HL-60/S4 treated with phorbol 12-myristate 13-acetate at 8.2 ng/mL for 4 days and 3 days (cell line): ENCODE measurements around the gene IFIT1.
"Not testable (repeated sequence)": the region's sequence is repeated elsewhere in the genome, so short reads cannot be mapped to it uniquely, and the experiment has no call there.

Experiments
- in situ Hi-C: fragments of 300-500 bp; cut with MboI; formaldehyde crosslinking; loops from 2 replicates; pipeline ENCODE4 v1.15.0; 2022; ENCODE audit warnings: low sequenced_read_pairs

The IFIT1 gene, protein sequence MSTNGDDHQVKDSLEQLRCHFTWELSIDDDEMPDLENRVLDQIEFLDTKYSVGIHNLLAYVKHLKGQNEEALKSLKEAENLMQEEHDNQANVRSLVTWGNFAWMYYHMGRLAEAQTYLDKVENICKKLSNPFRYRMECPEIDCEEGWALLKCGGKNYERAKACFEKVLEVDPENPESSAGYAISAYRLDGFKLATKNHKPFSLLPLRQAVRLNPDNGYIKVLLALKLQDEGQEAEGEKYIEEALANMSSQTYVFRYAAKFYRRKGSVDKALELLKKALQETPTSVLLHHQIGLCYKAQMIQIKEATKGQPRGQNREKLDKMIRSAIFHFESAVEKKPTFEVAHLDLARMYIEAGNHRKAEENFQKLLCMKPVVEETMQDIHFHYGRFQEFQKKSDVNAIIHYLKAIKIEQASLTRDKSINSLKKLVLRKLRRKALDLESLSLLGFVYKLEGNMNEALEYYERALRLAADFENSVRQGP

DNA sequence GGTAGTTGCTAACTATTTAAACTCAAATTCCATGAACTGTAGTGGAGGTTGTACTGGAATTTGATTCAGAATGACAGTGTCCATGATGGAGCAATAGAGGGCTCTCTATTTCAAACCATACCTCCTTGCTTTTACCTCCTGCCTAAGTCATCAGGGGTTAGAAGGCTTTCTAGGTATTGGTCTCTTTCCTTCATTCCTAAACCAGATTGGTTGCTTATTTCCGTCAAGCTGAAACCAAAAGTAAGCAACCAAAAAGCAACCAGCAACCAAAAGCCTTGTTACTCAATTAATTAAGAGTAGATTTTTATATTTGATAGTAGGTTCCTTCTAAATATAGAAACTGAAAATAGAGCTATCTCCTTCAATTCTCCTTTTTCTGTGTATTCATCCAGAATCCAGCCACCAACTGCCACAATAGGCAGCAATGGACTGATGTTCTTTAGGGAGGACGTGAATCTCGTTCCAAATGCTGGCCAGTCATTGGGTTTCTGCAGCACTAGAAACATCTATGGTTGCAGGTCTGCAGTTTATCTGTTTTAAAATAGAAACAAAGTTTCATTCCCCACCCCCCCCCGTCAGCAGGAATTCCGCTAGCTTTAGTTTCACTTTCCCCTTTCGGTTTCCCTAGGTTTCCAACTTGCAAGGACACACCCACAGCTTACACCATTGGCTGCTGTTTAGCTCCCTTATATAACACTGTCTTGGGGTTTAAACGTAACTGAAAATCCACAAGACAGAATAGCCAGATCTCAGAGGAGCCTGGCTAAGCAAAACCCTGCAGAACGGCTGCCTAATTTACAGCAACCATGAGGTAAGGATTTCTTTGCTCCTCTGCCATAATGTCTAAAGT, at the start of gene IFIT1:
Gene IFIT1 (plus strand): TSS at position 717 of the 850 bp plus-strand sequence. CDS start 90 bp downstream, at position 807.
- in situ Hi-C loops, result no loop called here

DNA sequence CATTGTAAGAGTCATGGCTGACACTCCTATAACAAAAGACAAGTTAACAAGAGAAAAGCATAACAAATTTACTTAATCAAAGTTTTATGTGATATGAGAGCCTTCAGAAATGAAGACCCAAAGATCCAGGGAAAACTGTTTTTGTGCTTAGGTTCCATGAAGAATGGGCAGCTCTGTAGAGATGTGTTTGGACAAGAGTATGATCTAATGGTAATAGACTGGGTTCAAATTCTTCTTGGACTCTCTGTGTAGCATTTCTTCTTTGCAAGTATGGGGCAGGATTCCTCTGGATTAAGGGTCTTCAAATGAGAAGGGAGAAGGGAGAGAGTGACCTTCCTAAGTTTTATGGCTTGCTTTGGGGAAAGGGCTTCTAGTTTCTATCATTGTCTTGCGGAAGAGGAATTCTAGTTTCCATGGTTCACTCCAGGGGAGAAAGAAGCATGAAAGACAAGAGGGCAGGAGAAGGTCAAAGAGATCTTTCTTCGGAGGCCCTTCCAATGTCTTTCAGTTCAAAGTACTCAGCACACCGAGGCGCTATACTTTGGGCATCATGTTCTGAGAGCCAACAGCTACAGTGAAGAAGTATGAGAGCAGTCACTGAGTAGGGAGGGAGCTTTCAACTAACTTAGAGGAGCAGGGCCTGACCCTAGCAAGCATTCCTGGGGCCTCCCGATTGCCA, 49.2 kb upstream of the IFIT1 start:
- in situ Hi-C loops, result no loop called here

DNA sequence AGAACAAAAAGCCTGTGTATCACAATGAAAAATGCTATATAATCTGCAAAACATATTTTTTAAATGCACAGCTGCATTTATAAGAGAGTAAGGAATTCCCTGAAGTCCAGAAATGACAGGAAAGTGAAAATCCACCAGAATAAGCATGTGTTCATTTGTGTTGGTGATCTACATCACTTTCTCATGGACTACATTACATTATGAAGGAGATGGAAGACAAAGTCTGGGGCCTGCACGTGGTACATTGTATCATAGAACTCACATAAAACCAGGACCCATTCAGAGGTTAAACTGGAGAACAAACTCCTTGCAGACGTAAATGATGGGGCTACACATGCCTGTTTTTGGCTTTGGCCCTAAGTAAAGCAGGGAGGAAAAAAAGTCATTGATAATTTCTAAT, 48.3 kb upstream of the IFIT1 start:
- in situ Hi-C loops, result no loop called here

DNA sequence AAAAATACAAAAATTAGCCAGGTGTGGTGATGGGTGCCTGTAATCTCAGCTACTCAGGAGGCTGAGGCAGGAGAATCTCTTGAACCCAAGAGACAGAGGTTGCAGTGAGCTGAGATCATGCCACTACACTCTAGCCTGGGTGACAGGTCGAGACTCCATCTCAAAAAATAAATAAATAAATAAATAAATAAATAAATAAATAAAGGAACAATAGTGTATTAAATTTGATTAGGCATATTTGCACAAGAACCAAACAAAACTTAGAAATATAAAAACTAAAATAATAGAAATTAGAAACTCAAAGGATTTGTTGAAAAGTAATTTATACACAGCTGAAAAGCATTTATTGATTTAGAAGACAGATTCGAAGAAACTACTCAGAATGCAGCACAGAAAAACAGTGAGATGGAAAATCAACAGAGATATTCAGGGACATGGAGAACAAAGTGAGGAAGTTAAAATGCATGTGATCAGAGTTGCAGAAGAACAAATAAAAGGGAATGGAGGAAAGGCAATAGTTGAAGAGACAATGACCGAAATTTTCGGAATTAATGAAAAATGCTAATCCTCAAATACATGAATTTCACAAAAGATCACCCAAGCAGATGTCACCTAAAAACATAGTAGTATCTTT, 46.9 kb upstream of the IFIT1 start:
- in situ Hi-C loops, result no loop called here

DNA sequence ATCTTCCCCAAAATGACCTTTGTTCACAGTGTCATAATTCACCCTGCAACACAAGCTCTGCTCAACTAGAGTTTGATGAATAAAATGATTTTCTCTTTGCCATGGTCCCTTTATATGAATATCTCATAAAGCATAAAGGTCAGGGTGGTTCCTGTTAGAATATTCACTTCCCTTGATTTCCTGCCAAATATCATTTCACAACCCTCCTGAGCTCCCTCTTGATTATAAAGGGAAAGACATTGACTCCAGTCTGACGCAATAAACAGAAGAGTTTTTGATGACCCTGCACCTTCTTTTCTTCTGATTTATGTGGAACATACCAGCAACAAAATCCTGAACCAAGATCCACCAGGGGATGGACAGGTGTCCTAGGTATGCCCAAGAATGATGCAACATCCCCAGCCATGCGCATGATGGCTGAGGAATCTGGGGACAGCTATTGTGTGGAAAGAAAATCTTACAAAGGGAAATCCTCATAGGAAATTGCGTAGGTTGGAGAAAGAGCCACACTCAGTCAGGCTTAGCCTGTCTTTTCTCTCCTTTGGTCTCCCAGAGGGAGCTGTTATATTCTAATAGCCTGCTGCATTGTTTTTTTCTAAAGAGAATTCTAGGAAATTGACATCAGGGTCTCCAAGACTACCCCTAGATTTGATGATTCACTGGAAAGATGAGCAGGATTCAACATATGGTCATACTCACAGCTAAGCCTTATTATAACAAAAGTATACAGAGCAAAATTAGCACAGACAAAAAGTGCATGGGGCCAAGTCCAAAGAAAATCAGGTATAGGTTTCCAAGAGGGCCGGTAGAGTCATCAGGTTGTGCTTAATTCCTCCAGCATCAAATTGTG, 45.8 kb upstream of the IFIT1 start:
- in situ Hi-C loops, result no loop called here

DNA sequence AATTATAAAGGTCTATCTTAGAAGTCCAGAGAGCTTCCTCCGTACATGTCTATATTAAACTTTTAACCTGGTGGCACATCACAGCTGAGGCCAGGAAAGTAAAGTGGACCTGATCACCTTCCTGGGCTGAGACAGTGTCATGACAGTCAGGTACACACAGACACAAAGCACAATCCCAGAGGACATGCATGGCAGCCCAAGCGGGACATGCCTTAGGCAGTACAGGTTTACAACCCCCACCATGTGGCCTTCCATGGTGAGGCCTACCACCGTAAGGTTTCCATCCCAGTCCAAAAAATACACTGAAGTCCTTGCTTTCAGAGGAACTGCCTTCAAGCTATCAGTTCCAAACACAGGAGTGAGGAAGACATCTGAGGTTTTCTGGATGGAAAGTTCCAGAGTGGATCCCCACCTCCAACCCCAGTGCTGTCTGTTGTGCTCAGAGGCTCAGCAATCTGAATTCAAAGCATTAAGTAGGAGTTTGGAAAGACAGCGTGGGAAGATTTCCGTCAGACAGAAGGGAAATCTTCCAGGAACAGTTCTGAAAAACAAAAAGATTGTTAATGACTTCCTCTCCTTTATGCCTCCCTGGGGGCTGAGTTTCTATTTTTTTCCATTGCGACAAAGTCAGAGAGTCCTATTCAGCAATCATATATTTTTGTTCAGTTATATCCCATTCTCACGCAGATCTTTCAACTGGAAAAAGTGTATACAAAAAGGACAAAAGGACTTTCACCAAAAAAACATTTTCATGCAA, 44.5 kb upstream of the IFIT1 start:
- in situ Hi-C loops, result no loop called here

DNA sequence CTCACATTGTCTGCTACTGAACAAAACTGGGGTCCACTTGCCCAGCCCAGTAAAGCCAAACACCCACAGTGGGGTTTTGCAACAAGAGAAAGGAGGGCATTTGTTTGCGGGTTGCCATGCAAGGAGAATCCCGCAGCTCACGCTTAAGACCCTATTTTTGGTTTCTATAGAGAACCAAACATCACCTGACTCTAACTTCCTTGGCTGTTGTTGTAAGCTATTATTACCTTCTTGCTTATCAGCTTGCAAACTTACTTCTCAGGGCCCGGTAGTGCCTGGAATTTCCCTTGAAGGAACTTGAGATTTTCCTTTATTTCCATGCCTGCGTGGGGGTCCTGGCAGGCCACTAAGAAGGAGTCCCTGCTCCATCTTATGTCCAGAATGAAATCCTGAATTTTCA, 43.9 kb upstream of the IFIT1 start:
- in situ Hi-C loops, result no loop called here

DNA sequence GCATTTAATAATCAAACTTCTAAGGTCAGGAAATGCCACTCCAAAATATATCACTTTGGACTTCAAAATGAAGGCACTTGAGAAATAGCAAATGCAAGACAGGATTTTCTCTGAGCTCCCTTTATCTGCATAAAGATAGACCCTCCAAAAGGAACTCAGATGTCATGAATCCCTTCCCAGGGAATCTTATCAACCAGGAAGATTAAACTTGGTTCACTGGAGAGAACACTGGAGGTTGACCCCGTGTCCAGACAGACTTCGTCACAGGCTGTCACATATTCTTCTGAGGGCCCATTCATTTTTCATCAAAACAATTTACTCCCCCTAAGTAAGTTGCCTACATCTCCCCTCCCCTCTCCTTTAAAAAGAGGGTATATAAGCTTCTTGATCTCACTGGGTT, 43.4 kb upstream of the IFIT1 start:
- in situ Hi-C loops, result no loop called here

DNA sequence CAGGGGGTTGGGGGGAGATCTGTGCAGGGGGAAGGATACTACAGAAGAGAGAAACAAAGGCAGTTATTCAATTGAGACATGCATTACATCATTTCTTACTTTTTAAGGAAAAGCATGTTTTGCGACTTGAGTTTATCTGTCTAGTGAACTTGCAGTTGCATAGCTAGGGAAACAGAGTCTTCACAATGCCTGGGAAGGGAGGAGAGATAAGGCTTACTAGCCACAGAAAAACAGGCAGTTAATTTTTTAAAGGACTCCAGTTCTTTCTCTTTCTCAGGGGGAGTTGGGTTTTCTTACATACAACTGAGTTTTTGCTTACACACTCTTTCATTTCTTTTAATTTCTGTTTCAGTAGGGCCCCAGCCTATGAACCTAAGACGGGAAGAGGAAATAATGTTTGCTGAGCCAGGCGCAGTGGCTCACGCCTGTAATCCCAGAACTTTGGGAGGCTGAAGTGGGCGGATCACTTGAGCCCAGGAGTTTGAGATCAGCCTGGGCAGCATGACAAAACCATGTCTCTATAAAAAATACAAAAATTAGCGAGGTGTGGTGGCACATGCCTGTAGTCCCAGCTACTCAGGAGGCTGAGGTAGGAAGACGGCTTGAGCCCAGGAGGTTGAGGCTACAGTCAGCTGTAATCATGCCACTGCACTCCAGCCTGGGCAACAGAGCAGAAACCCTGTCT, 41.6 kb upstream of the IFIT1 start:
- in situ Hi-C loops, result not testable (repeated sequence)

DNA sequence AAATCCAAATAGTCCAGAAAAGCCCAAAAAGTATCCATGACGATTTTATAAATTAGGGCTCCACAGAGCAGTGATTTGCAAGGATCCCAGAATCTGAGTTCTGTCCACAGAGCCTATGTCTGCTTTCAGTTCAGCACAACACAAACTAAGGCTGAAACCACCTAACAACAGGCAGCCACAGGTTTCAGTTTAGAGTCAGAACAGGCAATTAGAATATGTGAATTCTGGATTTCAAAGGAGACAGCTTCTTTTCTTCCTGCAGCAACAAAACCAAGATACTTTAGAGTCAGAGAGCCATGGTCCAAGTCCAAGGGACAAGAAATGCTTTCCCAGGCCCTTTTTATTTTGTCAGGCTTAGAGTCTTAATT, 41.0 kb upstream of the IFIT1 start:
- in situ Hi-C loops, result no loop called here

DNA sequence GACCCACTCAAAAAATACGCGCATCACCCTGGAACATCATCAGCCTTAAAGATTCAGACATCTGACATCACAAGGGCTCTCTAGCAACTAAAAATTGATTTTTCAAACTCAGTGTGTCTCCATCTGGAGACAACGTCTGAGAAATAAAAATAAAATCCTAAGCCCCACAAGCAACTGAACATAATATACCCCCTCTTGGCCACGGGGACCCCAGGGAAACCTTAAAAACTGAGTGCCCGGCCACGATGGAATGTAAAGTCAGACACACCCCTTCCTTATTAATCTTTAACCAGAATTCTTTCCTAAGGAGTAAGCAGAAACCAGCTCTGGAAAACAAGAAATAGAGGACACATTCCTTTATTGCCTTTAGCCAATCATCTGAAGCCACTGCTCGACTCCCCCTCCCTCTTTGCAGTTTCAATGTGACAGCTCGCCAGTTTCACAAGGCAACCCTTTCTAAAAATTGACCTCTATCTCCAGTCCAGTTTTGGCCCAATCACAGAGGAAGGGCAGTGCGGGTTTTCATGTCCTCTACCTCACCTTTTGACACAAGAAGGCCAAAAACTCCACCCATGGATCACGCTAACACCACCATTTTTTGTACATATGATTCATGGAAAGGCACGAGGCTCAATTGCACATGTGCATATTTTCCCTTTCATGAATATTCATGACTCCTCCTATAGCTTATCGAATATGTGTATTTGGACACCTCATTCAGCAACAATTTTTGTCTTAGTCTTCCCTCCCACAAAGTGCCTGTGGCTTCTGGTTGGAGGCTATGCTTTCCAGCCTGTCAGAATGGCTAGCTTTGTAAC, 40.4 kb upstream of the IFIT1 start:
- in situ Hi-C loops, result no loop called here

DNA sequence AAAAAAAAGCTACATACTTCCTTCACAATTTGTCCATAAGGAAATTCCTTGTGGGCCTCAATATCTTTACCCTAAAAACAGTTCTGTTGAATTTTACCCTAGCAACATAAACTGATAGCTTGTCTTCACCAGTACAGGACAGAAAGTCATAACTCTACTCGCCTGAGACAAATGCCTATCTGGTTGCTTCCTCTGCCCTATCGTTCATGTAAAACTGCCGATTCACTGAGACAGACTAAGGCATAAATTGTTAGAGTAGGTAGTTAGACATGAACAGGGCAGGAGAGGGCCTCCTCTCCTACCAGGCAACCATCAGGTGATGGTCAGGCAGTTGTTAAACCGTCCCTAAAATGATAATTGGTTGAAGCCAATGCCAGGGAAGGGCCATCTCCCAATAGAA, 39.6 kb upstream of the IFIT1 start:
- in situ Hi-C loops, result no loop called here

DNA sequence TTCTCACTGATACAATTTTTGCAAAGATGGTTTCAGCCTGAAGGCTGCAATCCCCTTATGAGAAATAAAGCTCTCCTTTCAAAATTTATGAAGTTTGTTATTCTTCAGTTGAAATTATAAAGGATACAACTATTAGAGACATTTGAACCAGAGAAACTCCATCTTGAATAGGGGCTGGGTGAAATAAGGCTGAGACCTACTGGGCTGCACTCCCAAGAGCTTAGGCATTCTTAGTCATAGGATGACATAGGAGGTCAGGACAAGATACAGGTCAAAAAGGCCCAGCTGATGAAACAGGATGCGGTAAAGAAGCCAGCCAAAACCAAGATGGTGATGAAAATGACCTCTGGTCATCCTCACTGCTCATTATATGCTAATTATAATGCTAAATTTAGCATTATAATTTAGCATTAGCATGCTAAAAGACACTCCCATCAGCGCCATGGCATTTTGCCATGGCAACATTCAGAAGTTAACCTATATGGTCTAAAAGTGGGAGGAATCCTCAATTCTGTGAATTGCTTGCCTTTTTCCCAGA, 37.0 kb upstream of the IFIT1 start:
- in situ Hi-C loops, result no loop called here

DNA sequence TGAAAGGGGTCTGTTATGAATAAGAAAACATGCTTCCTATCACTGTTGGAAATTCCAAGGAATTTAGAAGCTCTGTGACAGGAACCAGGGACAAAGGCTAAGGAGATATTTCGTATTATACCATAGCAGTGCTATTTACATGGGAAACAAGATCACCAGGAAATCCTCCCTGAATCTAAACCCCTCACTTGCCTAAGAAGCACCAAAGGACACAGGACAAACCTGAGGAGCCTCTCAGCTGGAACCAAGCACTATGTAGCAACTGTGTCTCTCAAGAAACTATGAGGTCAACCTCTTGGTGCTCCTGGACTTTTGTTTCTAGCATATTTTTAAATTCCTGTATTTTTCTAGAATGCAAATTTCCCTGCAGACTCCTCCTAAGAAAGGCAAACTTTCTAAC, 35.3 kb upstream of the IFIT1 start:
- in situ Hi-C loops, result no loop called here

DNA sequence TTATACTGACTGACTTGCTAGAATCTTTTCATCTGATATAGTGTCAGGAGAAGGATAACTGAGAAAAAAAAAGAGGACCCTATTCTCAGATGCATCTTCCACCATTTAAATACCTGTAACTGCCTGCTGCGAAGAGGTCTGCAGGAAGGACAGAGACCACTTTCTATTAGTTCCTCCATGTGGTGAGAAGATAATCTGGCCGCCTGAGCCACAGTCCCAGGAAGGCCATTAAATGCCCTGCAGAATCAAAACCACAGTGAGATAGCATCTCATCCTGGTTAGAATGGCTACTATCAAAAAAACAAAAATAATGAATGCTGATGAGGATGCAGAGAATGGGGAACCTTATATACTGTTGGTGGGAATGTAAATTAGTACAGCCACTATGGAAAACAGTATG, 34.4 kb upstream of the IFIT1 start:
- in situ Hi-C loops, result no loop called here

DNA sequence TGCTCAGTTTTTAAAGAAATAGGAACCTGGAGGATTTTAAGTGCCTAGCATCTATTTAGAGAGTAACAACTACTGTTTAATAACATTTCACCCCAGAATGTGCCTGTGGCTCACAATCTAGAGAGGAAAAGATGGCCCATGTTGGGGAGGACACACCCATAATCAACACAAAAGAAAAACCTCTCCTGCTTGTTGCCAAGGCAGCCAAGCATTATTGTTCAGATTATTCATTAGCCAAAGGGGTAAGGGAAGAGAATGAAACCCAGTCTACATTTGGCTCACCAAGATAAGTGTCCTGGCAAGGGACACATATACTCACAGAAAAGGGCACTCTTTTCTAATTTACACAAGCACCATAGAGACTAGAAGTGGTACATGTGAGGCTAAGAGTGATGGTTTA, 32.3 kb upstream of the IFIT1 start:
- in situ Hi-C loops, result no loop called here

DNA sequence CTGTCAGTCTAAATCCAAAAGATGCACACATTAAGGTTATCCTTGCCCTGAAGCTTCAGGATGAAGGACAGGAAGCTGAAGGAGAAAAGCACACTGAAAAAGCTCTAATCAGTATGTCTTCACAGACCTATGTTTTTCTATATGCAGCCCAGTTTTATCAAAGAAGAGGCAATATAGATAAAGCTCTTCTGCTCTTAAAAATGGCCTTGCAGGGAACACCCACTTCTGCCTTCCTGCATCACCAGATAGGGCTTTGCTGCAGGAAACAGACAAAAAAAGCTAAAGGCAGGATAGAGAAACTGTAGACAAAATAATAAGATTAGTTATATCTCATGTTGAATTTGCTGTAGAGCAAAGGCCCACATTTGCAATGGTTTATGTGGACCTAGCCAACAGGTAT, 29.5 kb upstream of the IFIT1 start:
- in situ Hi-C loops, result no loop called here
